ENCODE results near the gene LHFPL2.

DNA sequence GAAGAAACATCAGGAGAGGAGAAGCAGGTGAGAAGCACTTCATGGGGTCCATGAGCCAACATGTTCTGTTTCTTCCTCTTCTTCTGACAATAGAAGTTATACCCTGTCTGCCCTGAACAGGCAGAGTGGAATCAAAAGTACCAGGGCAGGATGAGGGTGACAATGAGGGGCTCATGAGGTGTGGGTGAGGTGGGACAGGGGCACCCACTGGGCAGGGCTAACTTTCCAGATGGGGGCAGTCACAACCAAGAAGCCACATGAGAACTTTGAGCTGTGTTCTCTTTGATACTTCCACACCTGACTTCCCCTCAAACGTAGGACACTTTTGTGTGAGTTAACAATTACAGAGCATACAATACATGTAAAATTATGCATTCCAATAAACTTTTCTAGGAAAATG lies 92.7 kb downstream of the LHFPL2 start:
- TF ChIP-seq, protein P1, sequence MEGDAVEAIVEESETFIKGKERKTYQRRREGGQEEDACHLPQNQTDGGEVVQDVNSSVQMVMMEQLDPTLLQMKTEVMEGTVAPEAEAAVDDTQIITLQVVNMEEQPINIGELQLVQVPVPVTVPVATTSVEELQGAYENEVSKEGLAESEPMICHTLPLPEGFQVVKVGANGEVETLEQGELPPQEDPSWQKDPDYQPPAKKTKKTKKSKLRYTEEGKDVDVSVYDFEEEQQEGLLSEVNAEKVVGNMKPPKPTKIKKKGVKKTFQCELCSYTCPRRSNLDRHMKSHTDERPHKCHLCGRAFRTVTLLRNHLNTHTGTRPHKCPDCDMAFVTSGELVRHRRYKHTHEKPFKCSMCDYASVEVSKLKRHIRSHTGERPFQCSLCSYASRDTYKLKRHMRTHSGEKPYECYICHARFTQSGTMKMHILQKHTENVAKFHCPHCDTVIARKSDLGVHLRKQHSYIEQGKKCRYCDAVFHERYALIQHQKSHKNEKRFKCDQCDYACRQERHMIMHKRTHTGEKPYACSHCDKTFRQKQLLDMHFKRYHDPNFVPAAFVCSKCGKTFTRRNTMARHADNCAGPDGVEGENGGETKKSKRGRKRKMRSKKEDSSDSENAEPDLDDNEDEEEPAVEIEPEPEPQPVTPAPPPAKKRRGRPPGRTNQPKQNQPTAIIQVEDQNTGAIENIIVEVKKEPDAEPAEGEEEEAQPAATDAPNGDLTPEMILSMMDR (IDR thresholded peaks at IDR 0.05) = no peak
- no peak for TF ChIP-seq POLR2A (IDR thresholded peaks at IDR 0.05)

All from esophagus squamous epithelium (tissue), 4 donors.